NCI-H146 treated with DMSO at 0.1 percent for 48 hours (cell line): ENCODE data around the gene MRPL53.
A peak's percentile ranks its signal among the peaks of the same experiment; 100 is the strongest.
"Not testable (repeated sequence)": the region's sequence is repeated elsewhere in the genome, so short reads cannot be mapped to it uniquely, and the experiment has no call there.

Source experiments
- DNase-seq: peaks from one replicate; lab custom pipeline; 2025; ENCODE audit not compliant: unreplicated experiment; lab: John Stamatoyannopoulos, UW

The MRPL53 gene

DNA sequence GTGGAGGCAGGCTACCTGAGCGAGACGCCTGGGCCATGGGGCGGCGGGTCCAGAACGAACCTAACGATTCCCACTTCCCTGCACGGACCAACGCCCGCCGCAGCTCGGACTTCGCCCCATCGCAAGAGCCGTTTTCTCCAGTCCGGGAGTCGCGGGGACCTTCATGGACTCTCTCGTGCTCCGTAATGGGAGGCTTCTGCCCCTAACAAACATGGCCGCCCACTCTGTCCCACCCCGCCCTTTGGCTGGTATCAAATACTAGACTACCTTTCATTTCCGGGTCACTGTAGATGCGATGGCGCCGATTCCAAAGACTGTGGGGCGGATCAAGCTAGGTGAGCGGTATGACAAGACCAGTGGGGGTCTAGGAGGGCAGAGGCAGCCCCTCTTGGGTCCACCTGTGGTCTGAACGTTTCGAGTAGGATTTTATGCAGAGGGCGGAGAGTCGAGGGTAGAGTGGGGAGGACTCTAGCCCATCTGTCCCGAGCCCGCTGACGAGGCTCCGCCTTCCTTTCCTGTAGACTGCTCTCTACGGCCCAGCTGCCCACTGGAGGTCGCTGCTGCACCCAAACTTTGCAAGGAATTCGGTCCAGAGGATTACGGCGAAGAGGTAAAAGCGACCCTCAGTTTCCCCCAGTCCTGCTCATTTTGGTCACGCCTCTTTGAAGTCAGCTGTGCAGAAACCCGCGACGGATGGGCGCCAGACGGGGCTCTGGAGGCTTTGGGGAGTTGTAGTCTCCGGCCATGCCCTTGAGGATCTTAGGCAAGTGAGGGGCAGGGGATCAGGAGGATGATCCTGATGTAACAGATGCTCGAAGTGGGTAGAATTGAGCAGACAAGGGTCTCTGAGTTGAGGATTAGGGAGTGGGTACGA, 10.6 kb upstream of the MRPL53 start, which contains the start of the genes CCDC142 and TTC31:
CCDC142 (minus strand) TSS at position 198 of the 874 bp plus-strand sequence; CDS start at position 37, 161 bp downstream.
TTC31 (plus strand) TSS at position 281 of the 874 bp plus-strand sequence; CDS start at position 296, 15 bp downstream.
- DNase-seq = peak; percentile 94

DNA sequence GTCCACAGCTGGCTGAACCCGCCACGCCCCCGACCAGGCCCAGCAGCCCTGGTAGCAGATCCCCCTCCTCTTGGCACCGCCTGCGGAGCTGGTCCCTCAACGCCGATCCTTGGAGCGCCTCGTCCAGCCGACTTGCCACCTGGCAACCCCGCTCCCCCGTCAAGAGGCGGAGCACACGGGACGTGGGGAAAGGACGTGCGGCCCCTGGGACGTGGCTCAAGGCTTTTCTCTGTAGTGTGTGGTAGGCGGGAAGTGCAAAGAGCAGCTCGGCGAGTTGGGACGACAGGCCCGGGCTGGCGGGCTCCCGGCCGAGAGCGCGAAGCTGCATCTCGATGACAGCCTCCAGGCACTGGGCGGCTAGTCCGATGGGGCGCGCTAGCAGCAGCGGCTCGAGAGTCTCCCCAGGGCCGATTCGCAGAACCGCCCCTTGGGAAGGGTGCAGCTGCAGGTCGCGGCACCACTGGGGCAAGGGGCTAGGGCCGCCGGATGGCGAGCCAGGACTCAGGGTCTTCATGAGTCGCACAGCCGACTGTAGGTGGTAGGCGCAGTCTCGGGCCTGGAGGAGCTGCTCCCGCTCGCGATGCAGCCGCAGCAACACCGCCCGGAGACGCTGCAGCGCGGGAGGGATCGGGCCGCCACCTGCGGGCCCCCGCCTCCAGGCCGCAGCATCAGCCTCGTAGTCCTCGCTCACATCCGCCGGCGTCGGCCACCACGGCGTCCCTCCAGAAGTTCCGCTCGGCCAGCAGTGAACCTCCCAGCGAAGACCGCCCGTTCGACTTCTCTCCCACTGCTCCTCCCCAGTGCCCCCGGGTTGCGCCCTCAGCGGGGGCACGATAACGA, 9.7 kb upstream of the MRPL53 start:
- DNase-seq = peak; percentile 62

DNA sequence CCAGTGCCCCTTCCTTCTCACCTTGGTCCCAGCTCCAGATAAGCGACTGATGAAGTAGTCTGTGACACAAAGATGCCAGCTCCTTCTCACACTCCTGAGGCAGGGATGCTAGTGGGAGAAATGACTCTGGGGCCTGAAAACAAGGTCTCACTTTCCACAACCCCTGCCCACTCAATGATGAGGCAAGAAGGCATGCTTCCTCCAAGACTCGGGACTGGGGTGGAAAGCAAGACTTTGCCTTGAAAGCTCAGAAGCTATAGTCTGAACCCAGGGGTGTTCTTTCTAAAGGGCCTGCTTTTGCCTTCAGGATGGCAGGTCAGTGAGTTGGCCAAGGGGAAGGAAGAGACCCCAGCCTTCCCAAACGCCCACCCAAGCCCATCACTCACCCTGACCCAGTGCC, 9.0 kb upstream of the MRPL53 start:
- DNase-seq = no peak

DNA sequence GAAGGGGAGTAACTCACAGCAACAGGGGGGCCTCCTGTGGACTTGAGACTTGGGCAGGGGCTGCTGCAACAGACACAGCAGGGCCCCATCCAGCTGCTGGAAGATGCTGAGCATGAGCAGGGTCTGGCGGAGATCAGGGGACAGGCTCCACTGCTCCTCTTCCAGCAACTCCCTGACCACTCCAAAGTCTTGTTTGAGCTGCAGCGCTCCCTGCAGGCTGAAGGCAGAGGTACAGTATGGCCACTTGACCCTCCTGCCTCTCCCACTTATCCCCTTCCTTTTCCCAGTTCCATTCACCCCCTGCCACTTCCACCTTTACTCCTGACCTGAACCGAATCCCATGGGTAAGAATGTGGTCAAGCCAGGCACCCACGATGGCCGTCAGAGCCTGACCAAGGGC, 2.4 kb upstream of the MRPL53 start:
- DNase-seq = no peak

DNA sequence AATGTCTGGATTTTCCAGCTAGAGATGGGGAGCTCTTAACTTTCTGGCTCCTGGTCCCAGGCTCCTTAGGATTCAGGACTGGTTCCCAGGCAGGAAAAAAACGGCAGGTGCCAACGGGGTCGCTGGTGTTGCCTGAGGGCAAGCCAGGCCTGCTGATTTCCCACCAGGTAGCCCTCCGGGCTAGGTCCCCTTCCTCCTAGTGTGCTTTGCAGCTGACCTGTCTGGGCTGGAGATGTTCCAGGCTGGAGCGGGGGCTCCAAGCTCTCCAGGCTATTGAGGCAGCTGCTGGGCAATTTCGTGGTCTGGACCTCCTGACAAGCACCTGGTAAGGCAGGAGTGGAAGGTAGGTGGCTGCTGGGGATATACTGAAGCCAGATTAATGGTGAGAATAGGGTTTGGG, 2.0 kb upstream of the MRPL53 start:
- DNase-seq = no peak

DNA sequence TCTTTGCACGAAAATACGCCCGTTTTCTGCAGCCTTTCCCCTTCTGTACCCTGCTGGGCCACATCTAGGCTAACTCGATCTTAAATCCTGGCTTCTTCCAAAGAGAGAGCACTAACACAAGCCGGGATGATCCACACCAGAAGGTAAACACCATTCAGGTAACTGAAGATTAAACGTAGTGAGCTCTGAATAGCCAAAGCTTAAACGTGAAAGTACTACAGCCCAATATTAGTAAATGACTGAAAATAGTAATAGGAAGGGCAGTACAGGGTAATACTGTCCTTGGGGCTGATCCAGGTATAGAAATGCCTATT, 422 bp upstream of the MRPL53 start:
- DNase-seq = no peak

DNA sequence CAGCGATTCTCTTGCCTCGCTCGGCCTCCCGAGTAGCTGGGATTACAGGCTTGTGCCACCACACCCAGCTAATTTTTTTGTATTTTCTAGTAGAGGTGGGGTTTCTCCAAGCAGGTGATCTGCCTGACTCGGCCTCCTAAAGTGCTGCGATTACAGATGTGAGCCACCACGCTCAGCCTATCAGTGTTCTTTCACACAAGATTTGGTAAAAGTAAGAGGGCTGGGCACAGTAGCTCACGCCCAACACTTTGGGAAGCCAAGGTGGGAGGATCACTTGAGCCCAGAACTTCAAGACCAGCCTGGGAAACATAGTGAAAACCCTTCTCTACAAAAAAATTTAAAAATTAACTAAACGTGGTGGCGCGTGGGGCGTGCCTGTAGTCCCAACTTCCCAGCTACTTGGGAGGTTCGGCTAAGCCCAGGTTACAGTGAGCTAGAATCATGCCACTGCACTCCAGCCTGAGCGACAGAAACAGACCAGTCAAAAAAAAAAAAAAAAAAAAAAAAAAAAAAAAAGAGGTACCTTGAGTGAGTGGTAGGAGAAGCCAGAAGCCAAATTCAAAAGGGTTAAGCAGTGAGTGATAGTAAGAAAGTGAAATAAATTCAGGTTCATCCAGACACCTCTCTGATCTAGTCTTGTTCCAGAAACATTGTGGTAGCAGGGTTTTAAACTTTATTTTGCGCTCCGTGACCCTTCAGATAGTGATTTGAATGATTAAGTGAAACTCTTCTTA, 981 bp downstream of the MRPL53 start:
- DNase-seq = no peak

DNA sequence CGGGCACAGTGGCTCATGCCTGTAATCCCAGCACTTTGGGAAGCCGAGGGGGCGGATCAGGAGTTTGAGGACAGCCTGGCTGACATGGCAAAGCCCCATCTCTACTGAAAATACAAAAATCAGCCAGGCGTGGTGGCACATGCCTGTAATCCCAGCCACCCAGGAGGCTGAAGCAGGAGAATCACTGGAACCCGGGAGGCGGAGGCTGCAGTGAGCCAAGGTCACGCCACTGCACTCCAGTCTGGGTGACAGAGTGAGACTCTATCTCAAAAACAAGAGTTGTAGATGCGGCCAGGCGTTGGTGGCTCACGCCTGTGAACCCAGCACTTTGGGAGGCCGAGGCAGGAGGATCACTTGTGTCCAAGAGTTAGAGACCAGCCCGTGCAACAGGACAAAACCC, 1.7 kb downstream of the MRPL53 start:
- not testable (repeated sequence) for DNase-seq

DNA sequence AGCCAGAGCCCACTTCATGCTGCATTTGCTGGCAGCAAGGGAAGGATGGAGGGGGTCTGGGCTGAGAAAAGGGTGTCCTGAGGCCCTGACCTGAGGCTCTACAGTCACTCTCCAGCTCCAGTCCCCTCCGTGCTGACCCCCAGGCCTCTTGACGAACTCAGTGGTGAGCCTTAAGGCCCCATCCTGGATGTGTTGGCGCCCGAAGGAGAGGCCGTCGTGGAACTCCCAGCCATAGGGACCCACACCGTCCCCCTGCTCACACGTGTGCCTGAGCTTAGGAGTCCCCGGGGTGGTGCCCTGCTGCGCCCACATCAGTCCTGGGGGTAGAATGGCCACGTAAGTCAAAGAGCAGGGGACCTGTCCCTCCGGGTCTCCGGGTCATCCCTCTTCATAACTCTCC, 8.1 kb downstream of the MRPL53 start:
- no peak for DNase-seq

DNA sequence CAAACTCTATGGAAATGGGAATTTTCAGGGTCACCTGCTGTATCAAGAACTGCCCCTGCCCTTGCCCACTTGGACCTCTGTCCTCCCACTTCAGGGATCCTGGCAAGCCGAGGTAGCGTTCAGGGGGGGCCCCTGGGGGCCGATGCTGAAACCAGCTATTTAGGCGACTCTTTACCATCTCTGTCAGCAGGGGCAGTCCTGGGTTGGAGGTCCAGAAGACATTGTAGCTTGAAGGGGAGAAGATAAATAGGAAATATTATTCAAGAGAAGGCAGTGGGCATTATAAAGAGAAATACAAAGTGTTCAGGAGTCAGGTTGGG, 9.7 kb downstream of the MRPL53 start:
- no peak for DNase-seq

DNA sequence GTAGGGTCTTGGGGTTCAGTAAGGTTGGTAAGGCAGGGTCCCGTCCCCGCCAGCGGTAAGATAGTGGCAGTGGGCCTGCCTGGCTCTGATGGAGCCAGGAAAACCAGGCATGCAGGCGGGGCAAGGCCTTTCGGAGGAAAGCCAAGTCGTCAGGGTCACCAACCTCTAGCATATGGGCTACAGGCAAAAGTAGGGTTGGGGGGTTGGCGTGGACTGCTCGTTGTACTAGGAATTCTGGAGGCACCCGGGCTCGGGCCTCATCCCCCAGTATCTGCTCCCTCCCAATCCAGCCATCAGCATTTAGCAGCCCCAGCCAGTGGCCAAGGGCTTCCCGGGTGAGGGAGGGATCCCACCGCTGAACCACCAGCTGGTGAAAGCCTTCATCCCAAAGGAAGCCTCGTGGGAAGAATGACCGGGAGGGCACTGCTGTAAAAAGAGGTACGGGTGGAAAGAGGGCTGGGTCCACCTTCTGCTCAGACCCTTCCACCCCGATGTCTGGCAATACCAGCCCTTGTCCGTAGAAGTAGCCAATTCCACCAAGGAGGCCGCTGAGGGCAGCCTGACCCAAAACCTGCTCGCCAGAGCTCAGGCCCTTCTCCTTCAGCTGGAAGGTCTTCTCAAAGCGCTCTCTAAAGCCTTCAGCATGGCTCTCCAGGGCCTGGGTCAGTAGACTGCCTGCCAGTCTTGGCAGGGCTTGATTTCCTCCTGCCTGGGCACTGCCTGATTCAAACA, 10.3 kb downstream of the MRPL53 start:
- no peak for DNase-seq

DNA sequence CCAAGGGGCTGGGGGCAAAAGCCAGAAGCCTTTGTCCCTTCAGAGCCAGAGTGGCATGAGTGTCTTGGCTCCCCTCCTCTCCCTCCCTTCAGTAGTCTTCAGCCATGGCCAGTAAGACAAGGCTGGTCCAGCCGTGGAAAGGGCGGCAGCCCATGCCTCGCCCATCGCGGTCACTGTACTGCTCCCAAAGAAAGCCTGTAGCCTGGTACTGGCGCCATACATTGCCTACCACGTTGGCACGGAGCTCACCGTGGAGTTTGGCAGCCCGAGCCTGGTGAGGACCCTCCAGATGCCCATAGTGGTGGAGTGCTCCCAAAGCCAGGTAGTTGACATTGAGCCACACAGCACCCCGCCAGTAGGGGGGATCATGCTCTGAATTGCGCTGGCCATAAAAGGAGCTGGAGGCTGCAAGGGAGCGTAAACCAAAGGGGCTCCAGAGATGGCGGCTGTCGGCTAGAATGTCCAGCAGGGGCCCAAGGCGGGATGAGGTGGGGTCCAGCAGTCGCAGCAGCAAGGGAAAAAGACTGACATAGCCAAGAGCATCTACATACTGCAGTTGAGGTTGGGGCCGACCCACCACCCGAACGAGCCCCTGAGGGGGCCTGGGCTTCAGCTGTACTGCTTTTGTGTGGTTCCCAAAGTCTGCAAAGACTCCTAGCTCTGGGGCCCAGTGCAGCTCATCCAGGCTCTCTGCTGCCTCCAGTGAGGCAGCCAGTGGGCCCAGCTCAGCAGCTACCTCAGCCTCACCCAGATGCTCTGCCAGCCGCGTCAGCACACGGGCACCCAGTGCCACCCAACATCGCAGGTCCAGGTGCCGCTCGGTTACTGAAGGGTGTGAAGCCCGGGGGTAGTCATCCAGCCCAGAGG, 11.1 kb downstream of the MRPL53 start:
- no peak for DNase-seq

DNA sequence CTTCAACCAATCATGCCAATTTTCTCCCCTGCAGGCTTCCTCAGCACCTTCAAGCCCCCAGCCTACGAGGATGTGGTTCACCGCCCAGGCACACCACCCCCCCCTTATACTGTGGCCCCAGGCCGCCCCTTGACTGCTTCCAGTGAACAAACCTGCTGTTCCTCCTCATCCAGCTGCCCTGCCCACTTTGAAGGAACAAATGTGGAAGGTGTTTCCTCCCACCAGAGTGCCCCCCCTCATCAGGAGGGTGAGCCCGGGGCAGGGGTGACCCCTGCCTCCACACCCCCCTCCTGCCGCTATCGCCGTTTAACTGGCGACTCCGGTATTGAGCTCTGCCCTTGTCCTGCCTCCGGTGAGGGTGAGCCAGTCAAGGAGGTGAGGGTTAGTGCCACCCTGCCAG, 12.3 kb downstream of the MRPL53 start:
- not testable (repeated sequence) for DNase-seq

DNA sequence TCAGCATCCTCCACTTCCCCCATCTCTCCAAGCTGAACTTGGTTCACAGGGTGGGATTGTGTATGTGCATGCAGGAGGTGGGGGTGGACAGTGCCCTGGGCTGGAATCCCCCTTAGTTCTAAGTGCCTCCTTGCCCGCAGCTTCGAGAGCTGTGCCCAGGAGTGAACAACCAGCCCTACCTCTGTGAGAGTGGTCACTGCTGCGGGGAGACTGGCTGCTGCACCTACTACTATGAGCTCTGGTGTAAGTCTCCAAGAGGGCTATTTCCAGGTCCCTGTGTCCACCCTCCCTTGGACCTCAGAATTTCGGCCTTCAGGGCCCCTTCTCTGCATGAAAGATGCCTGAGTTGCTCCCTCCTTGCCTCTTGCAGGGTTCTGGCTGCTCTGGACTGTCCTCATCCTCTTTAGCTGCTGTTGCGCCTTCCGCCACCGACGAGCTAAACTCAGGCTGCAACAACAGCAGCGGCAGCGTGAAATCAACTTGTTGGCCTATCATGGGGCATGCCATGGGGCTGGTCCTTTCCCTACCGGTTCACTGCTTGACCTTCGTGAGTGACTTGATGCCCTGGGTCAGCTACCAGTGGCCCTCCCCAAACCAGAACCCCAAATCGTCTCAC, 12.9 kb downstream of the MRPL53 start:
- DNase-seq = not testable (repeated sequence)

DNA sequence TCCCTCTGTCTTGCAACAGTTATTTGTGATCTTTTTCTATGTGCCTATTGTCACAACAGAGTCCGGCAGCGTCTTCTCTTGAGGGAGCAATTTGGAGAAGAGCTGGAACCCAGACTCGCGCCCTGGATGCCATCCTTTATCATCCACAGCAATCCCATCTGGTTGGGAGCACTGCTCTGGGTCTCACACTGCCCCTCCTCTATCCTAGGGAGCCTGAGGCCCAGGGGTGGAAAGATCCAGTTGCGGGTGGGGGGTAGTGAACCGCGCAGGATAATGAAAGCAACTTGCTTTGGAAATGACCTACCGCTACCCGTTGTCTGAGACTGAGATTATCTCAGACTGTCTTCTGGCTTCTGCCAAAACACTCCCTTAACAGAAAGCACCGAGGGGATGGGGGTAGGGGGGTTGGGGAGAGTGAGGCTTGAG, 13.5 kb downstream of the MRPL53 start:
- DNase-seq = no peak

DNA sequence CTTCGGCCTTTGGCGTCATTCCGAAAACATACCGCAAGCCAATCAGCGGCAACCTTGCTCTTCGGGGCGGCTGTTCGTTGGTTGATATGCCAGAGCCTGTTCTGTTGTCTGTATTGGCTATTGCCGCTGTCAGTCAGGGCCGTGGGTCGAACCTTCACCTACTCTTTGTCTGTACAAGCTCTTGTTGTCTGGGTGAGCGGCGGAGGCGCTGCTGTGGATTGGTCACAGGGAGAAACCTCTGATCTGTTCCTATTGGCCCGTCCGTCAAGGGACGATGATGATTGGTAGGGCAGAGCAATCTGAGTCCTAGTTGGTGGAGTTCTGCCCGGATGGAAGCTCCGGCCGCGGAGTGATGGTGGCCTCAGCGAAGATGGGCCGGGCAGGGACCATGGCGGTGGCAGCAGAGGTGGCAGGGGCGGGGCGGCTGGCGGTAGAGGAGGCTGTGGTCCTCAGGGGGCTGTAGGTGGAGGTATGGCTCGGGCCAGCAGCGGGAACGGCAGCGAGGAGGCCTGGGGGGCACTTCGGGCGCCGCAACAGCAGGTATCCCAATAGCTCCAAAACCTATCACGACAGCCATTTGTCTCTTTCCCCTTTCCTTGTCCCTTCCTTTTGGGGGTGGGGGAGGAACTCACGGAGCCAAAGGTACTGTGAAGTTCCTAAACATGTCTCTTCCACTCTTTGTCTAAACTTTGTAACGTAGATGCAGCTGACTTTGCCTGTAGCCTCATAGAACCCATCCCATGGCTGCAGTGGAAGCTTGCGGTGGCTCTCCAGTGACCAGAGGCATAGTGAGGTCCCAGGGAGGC, 14.1 kb downstream of the MRPL53 start, which contains the start of gene WBP1:
WBP1 (plus strand) TSS at position 307 of the 806 bp plus-strand sequence; CDS start at position 472, 165 bp downstream.
- peak; percentile 99 for DNase-seq

DNA sequence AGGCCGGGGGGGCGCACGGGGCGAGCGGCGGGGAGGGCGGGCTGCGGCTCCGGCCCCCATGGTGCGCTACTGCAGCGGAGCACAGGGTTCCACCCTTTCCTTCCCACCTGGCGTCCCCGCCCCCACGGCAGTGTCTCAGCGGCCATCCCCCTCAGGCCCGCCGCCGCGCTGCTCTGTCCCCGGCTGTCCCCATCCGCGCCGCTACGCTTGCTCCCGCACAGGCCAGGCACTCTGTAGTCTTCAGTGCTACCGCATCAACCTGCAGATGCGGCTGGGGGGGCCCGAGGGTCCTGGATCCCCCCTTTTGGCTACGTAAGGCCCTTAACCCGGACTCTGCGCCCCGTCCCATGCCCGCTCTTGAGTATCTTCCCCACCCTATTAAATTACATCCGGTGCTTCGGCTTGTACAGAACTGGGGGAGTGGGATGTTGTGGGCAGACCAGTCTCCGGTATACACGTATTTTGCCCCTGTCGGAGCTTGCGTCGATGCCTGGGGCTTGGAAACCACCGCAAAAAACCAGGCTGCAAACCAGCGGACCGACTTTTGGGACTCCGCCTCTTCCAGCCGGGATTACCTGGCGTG, 14.8 kb downstream of the MRPL53 start:
- peak; percentile 74 for DNase-seq

DNA sequence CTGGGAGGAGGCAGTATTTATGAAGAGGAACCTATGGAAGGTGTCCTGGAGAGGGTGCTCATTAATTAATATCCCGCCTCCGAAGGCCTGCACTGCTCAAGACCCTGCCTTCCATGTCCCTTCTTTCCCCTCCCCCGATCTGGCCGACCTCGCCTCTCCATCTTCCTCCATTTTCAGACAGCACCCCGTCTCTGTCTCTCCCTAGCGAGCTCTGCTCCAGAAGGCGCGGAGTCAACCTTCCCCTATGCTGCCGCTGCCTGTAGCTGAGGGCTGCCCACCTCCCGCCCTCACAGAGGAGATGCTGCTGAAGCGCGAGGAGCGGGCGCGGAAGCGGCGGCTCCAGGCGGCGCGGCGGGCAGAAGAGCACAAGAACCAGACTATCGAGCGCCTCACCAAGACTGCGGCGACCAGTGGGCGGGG, 15.3 kb downstream of the MRPL53 start:
- no peak for DNase-seq
